ENCODE data around the gene GSTM2. TPM values are rescaled to one million over a fixed set of nuclear protein-coding genes. Genes with fewer than 3 reads are reported as not detected.
A peak's percentile ranks its signal among the peaks of the same experiment; 100 is the strongest.

GSTM2 gene
- total and polyA plus RNA-seq, 4 donors = 7.1 to 15.1 (median 7.9) TPM

- WGBS = 51% methylated on average over 6 of the region's 6 CpGs
- DNase-seq (ENCODE audit: low spot score) = no peak
These were observed 28.0 kb upstream of the GSTM2 start for GRCh38 chr1:109639841-109640184.

GRCh38 chr1:109640285-109640865 is 27.5 kb upstream of the GSTM2 start:
- Histone ChIP-seq H3K4me3 (ENCODE audit: low read depth in 1 of 3, low read length in 3 of 3) (no peak overlapping the region), H3K9ac (ENCODE audit: low read depth in 1 of 2, low read length in 2 of 2) (no peak overlapping the region), H3K4me1 (ENCODE audit: control insufficient read depth in 4 of 4, insufficient read depth in 4 of 4, low read length in 3 of 4) (peaks cover 5 to 9% (median 6%) of the 10 kb centered on the region in 4 donors), H3K9me3 (ENCODE audit: control insufficient read depth in 4 of 4, low read length in 3 of 4) (no peaks in the 10 kb centered on the region), H3K36me3 (ENCODE audit: control insufficient read depth in 4 of 4, insufficient read depth in 3 of 4, low read depth in 1 of 4, low read length in 3 of 4) (no peaks in the 10 kb centered on the region), H3K27ac (ENCODE audit: low read depth in 1 of 2, low read length in 2 of 2) (no peak overlapping the region), H3K27me3 (ENCODE audit: control insufficient read depth in 4 of 4, insufficient read depth in 4 of 4, low read length in 3 of 4) (no peaks in the 10 kb centered on the region)
- 46% methylated on average over 5 of the region's 5 CpGs for WGBS
- peak; percentile 94 for DNase-seq (ENCODE audit: low spot score)
- TF ChIP-seq TAF1 (conservative IDR thresholded peaks at IDR 0.05) (no peak), EGR1 (IDR thresholded peaks at IDR 0.05; ENCODE audit: low read depth in 2 of 2) (no peak), FOXA2 (IDR thresholded peaks at IDR 0.05) (no peak), SP1 (IDR thresholded peaks at IDR 0.05) (no peak), NR2F2 (IDR thresholded peaks at IDR 0.05) (no peak), RAD21 (IDR thresholded peaks at IDR 0.05) (peak; percentile 77 to 95), RXRA (IDR thresholded peaks at IDR 0.05) (no peak), ZBTB33 (IDR thresholded peaks at IDR 0.05) (no peak), ATF3 (IDR thresholded peaks at IDR 0.05) (no peak), HNF4G (IDR thresholded peaks at IDR 0.05) (no peak), MAX (IDR thresholded peaks at IDR 0.05) (no peak), FOXA1 (IDR thresholded peaks at IDR 0.05) (no peak), YY1 (IDR thresholded peaks at IDR 0.05) (no peak)

More at GRCh38 chr1:109639841-109640184, 28.0 kb upstream of the GSTM2 start:
- Histone ChIP-seq H3K27me3 (ENCODE audit: control insufficient read depth in 4 of 4, insufficient read depth in 4 of 4, low read length in 3 of 4) (no peaks in the 10 kb centered on the region), H3K36me3 (ENCODE audit: control insufficient read depth in 4 of 4, insufficient read depth in 3 of 4, low read depth in 1 of 4, low read length in 3 of 4) (no peaks in the 10 kb centered on the region), H3K9me3 (ENCODE audit: control insufficient read depth in 4 of 4, low read length in 3 of 4) (no peaks in the 10 kb centered on the region), H3K4me1 (ENCODE audit: control insufficient read depth in 4 of 4, insufficient read depth in 4 of 4, low read length in 3 of 4) (peaks cover 5 to 9% (median 6%) of the 10 kb centered on the region in 4 donors), H3K4me3 (ENCODE audit: low read depth in 1 of 3, low read length in 3 of 3) (no peak overlapping the region), H3K27ac (ENCODE audit: low read depth in 1 of 2, low read length in 2 of 2) (no peak overlapping the region), H3K9ac (ENCODE audit: low read depth in 1 of 2, low read length in 2 of 2) (no peak overlapping the region)
- TF ChIP-seq HNF4A (conservative IDR thresholded peaks at IDR 0.05) (no peak), MAX (IDR thresholded peaks at IDR 0.05) (no peak), JUND (IDR thresholded peaks at IDR 0.05) (no peak), TAF1 (conservative IDR thresholded peaks at IDR 0.05) (no peak), REST (IDR thresholded peaks at IDR 0.05) (no peak), RAD21 (IDR thresholded peaks at IDR 0.05) (no peak), ZBTB33 (IDR thresholded peaks at IDR 0.05) (no peak)

All from liver (tissue), 9 donors.